GM20431 (cell line): ENCODE data around the gene FAM20C.
"Not testable (repeated sequence)": the region's sequence is repeated elsewhere in the genome, so short reads cannot be mapped to it uniquely, and the experiment has no call there.

Experiments used
- in situ Hi-C: fragments of 300-500 bp; cut with MseI, MboI; formaldehyde crosslinking; loops from one replicate; pipeline ENCODE4 v1.15.0; 2020; ENCODE audit warnings: low sequenced_read_pairs; ENCODE audit not compliant: unreplicated experiment

Gene FAM20C

DNA sequence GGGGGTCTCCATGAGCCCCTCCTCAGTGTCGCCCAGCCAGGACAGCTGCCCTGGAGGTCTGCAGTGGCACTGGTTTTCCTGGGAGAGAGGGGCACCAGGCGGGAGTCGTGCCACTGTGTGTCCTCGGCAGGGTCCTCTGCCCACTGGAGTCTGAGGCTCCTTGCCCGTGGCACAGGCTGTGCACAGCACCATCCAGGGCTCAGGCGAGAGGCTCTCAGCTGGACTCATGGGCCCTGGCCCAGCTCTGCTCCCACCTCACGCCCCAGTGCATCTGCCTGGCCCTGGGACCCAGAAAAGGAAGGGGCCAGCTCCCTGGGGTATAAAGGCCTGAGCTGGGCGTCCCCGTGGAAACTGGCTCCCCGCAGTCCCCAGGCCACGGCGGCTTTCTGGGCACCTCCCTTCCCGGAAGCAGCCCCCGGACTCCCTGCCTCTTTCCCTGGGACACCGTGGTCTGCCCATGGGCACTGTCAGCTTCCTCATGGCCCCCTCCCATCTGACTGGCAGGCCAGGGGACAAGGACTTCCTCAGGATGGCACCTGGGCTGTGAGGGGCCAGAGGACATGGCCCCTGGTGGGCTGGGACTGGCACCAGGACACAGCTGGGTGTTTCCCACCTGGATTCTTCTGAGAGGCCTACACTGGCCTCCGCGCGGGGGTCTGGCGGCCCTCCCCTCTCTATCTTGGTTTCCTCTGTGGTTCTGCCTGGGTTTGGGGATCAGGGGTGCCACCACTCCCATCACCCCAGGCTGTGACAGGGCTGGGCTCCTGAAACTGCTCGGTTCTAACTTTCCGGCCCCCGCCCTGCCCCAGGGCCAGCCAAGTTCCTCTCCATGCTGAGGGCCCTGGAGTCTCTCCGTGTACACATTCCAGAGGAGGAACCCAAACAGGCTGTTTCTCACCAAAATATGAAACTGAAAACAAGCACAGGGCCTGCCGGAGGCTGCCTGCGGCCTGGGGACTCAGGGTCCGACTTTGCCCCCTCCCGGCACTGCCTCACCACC, 103.1 kb downstream of the FAM20C start:
- in situ Hi-C loops = no loop called here

DNA sequence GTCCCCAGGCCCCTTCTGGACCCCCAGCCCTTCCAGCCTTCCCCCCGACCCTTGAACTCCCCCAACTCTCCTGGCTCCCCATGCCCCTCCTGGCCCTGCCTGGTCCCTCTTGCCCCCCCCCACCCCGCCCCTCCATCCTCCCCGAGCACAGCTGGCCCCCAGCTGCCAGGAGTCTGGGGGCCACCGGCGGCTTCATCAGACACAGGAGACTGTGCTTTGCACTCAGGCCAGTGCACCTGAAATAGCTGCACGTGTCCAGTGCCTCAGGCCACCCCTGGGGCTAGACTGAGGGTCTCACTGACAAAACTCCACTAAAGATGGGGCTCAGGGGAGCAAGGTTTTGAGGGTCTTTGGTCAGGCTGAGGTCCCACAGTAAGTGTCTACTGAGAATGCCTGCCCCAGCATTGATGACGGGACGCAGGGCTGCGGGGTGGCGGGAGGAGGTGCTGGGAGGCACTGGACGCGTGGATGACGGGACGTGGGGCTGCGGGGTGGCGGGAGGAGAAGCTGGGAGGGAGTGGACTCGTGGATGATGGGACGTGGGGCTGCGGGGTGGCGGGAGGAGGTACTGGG, 104.1 kb downstream of the FAM20C start:
- in situ Hi-C loops = no loop called here

DNA sequence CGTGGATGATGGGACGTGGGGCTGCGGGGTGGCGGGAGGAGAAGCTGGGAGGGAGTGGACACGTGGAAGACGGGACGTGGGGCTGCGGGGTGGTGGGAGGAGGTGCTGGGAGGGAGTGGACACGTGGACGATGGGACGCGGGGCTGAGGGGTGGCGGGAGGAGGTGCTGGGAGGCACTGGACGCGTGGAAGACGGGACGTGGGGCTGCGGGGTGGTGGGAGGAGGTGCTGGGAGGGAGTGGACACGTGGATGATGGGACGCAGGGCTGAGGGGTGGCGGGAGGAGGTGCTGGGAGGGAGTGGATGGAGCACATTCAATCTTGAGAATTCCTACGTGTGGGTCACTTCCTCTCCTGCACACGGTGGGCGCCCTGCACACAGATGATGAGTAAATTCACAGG, 104.8 kb downstream of the FAM20C start:
- in situ Hi-C loops = not testable (repeated sequence)

DNA sequence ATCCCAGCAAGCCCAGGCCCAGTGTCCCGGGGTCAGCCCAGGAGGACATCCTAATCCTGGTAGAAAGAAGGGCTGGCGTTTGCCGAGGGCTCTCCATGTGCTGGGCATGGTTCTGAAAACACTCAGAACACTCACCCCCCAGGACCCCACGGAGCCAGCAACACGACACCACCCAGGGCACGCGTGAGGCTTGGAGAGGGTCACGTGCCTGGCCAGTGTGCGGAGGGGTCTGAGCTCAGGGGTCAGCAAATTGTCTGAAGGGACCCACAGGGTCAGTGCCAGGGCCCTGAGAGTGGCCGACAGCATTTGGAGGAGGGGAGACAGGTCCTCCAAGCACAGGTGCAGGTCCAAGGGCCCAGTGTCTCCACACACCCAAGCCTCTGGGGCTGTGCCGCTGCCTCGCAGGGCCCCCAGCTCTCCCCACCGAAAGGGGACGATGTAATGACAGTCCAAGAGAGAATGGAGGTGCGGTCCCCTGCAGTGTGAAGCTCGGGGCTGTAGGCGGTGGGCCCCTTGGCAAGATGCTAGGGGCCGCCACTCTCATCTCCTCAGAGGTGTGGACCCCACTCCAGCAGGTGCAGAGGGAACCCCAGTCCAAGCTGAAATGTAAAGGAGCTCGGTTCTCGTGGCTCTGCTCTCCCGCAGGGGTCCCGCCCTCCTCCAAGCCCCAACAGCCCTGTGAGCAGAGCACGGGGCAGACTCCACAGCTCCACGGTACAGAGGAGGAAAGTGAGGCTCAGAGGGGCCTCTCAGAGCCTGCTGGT, 105.4 kb downstream of the FAM20C start:
- in situ Hi-C loops = no loop called here

DNA sequence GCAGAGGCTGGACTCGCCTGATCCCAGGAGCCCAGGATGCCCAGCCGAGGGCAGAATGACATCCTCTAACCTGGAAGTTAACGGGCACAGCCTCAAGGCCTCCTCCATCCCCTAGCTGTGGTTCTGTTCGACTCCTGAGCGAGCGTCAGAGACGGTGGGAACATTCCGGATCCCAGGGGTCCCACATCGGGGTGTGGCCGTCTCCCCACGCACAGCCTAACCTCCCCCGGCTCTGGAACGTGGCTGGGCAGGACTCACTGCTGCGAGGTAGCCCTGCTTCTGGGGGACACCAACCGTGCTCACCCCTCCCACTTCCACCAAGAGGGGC, 106.0 kb downstream of the FAM20C start:
- in situ Hi-C loops = no loop called here

DNA sequence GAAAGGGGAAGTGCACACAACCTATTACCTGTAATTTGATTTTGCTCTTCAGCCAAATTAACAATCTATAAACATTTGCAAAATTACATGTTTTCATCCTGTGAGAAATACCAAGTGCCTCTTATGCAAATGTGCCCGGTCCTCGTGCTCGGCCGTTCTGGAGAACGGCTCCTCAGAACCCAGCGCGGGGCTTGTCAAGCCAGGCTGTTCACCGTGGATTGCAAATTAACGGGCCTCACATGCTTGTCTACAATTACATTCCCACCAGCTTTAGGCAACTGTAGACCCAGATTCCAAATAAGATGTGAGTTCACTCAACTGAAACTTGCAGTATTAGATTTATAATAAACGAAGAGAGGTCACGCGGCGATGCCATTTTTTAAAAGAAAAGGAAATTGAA, 106.4 kb downstream of the FAM20C start:
- in situ Hi-C loops = no loop called here

DNA sequence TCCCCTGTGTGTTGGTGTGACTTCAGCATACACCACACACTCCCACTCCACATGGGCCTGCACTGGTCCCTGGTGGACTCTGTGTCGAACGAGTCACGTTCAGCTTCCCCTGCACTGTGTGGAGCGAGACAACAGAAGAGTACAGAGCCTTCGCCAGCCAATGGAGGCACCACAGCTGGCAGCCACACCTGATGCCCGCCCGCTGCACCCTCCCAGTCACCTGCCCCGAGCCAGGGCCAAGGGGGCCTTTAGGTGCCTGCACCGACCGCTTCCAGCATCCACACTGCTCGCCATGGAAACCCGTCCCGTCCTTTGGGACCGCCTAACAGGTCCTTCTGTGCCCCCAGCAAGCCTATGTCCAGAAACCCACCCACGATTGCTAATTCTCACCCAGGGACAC, 106.8 kb downstream of the FAM20C start:
- in situ Hi-C loops = no loop called here

DNA sequence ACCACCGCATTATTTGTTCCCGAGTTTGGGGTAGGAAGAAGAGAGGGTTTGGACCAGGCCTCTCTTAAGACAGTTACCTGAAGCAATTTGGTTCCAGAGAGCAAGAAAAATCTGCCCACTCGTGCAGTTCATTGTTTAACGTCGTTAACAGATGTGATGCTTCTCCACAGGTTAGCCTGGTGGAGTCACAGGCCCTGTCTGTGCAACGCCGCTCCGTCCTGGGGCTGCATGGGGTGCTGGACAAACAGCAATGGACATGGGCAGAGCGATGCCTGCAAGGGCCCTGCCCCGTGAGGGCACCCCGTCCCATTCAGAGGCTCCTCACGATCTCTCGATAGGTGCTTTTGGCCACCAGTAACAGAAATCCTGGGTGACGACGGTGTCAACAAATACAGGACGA, 107.3 kb downstream of the FAM20C start:
- in situ Hi-C loops = no loop called here

DNA sequence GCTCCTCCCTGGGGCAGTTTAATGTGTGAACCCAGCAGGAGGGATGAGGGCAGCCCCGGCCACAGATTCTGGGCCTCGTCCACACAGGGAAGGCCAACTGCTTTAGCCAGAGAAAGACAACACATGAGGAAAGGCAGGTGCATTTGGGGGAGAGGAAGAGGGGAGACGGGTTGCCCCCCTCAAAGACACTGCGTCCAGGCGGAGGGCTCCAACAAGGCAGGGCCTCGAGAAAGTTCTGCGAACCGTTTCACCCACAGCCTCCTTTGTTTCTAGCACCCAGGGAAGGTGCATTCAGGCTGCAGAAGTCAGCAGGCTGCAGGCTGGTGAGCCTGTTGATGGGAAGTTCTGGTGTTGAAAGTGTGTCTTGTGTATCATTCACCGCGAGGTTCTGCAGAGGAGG, 107.7 kb downstream of the FAM20C start:
- in situ Hi-C loops = no loop called here

DNA sequence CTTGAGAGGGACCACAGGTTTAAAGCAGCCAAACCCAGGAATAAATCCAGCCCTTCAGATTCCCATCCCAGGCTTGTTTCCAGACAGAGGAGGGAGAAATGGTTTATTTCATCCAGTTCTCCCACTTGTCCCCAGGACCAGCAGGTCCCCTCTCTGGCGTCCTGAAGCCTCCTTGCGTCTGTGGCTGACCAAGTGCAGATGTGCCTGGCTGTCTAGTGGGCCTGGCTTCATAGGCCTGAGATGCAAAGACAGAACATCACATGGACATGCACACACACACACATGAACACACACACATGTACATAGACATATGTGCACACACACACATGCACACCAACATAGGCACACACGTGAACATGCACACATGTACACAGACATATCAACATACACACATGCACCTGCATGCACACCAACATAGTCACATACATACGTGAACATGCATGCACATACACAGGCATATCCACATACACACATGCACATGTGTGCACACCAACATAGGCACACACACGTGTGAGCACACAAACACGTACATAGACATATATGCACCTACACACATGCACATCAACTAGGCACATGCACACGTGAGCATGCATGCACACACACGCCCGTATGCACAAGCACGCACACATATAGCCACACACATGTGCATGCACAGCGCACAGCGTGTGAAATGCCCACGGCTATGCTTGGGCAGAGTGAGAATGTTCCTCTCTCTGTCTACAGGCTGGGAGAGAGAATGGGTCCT, 108.3 kb downstream of the FAM20C start:
- in situ Hi-C loops = no loop called here

DNA sequence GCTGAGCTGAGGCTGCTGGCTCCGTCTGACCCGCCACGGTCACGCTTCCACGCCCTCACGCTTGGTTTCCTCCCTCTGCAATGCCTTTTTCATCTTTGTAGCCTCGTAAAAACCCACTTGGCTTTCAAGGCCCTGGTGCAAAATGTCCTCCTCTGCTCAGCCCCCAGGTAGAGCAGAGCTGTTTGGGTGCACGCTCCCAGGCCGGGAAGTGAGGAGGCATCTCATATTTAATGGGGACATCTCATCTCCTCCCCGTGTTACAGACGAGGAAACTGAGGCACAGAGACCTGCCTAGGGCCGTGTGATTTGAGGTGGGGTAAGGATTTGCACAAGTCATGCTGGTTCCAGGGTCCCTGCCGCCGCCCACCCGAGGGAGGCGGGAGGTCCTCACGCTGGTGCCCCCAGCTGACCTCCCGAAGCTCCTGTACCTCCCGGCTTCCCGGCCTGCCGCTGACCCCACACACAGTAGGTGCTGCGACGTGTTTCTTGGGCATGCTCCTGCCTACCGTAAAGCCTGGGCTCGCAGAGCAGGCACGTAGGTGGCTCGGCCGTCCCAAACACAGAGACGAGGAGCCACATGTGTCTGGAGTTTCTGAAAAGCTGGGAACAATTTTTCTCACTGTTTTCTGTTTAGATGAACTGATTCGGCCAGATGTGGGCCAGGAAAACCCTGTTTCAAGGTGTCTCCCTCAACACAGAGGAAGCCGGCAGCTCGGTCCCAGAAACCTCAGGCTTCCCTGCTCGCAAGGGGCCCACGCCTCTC, 109.1 kb downstream of the FAM20C start:
- in situ Hi-C loops = no loop called here

DNA sequence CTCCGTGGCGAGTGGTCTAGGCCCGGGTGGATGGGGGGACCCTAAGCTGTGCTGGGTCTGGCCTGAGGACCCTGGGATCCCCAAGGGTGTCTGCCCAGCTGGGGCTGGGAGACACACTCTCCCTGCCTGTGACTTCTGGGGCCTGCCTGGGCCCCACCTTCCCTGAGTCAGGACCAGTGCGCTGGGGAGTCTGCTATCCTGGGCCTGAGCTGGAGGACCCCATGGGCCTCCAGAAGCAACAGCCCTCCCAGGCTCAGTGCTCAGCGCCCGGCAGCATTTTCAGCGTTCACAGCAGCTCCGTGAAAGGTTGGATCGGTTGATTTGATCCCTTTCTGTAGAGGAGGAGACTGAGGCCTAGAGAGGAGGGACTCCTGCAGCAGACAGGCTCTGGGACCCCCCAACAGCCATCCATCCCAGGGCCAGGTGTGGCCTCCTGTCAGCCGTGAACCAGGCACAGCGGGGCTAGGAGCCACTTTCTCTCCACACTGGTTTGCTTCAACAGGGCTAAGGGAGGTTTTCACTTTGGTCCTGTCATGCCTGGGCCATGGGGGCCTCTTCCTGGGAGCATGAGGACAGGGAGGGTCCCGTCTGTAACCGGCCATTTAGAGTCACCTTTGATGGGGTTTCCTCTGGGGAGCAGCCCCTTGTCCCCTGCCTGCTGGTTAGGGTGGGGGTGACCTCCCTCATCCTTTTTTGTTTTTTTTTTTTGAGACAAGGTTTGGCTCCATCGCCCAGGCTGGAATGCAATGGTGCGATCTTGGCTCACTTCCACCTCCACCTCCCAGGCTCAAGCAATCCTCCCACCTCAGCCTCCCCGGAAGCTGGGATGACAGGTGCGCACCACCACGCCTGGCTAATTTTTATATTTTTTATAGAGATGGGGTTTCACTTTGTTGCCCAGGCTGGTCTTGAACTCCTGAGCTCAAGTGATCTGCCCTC, 110.0 kb downstream of the FAM20C start:
- in situ Hi-C loops = no loop called here

DNA sequence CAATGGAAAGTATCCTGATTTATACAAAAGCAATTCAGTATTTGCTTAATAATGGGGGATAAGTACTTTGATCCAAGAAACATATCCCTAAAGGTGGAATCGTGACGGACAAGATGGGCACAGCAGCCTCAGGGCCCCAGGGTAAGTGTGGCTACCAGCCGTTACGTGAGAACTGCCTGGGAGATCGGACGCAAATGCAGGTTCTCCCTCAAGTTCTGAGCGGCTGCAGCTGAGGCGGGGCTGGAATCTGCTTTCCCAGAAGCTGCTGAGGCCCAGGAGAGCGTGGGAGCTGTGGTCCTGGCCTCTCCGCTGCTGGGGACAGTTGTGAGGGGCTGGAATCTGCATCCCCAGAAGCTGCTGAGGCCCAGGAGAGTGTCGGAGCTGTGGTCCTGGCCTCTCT, 111.1 kb downstream of the FAM20C start:
- in situ Hi-C loops = no loop called here

DNA sequence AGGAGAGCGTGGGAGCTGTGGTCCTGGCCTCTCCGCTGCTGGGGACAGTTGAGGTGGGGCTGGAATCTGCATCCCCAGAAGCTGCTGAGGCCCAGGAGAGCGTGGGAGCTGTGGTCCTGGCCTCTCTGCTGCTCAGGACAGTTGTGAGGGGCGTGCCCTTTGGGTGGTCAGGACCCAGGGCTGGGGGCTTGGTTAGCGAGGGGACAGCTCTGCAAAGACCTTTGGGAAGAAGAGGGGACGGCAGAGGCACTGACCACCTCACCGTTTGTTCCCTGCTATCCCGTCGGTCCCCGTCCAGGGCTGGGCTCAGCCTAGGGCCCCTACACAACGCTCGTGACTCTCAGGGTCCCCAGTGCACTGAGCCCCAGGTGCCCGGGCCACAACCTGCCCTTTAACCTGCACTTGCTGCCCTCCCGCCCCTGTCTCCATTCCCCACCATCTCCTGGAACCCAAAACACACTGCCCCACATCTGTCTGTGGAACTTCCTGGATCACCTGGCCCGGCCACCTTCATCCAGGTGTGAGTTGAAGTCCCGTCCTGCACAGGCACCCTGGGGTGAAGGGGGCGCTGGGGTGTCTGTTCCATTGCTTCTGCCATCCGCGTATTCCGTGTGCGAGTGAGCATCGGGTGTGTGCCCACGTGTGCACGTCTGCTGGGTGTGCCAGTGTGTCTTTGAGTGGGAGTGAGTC, 111.7 kb downstream of the FAM20C start:
- in situ Hi-C loops = no loop called here

DNA sequence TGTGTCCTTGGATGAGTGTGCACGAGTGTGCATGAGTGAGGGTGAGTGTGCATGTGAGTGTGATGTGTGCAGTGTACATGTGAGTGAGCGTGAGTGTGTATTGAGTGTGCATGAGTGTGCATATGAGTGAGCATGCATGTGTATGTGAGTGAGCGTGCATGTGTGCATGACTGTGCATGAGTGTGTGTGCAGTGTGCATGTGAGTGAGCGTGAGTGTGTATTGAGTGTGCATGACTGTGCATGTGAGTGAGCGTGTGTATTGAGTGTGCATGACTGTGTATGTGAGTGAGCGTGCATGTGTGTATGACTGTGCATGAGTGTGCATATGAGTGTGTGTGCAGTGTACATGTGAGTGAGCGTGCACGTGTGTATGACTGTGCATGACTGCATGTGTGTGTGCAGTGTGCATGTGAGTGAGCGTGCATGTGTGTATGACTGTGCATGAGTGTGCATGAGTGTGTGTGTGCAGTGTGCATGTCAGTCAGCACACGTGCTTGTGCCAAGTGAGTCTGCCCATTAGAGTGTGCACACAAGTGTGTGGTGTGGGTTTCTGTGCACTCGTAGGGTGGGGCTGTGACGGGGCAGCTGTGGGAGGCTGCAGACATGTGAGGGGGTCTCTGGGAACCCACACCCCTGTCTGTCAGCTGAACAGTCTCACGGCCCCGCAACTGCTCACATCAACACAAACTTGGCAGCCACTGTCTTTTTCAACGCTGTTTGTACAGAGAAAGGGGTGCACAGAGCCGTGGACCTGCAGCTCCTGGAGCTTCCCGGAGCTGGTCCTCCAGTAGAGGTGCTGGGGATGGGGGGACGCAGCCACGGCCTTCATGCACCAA, 112.4 kb downstream of the FAM20C start:
- in situ Hi-C loops = no loop called here

DNA sequence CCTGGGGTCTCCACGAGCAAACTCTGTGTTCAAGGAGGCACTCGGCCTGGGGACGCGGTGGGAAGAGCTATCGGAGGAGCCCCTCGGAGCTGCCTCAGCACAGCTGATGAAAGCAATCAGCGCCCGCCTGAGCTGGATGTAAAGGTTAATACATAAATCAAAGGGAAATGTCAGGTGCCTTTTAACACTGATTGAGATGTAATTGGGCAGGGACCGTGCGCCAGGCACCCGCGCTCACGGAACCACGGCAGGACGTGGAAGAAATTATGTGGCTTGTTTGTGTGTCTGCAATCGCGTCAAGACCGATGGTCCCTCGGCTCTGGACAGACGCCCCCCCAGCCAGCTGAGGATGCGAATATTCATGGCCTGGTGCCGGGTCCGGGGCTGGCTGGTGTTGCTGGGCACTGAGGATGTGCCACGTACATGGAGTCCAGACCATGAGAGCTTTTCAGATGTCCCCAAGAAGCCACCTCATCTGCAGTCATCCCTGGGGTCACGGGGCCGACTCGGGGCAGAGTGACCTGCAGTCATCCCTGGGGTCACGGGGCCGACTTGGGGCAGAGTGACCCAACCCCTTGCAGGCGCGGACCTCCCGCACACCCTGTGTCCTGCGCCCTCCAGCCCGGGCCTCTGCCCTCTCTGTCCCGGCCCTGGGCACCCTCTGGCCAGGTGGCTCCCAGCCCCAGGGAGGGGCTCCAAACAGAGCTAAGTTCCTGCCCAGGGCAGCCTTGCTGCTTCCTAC, 113.2 kb downstream of the FAM20C start:
- in situ Hi-C loops = no loop called here

DNA sequence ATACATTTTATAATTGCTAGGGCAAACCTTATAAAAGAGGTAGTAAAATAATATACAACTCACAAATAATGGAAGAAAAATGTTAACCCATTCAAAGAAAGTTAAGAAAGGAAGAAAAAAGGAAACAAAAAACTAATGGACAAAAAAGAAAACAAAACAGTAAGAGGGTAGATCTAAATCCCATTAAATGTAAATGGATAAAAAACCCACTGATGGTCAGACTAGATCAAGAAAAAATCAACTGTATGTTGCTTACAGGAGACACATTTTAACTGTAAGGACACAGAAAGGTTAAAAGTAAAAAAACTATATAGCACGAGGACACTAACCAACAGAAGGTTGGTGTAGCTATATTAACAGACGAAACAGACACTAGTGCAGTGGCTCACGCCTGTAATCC, 115.6 kb downstream of the FAM20C start:
- in situ Hi-C loops = no loop called here
